Measurements from ENCODE around the gene CYP19A1.

GRCh38 chr15:51161491-51162220, 176.7 kb downstream of the CYP19A1 start:
- TF ChIP-seq EZH2phosphoT487 (IDR thresholded peaks at IDR 0.05; ENCODE audit: insufficient read depth, low read depth): no peak
- TF ChIP-seq EZH2 (IDR thresholded peaks at IDR 0.05; ENCODE audit: insufficient read depth, poor library complexity, severe bottlenecking): no peak

Measured in GM23248 (cell line).